Forelimb muscle (tissue), 1 donor: Measurements from ENCODE around the gene ALCAM. TPM values are rescaled to one million over a fixed set of nuclear protein-coding genes. Genes with fewer than 3 reads are reported as not detected.
"Not testable (repeated sequence)": the region's sequence is repeated elsewhere in the genome, so short reads cannot be mapped to it uniquely, and the experiment has no call there.

Source experiments
- DNase-seq: peaks from one replicate; pipeline ENCODE4 v3.0.0-alpha.2; 2013; ENCODE audit warnings: low read depth
- polyA plus RNA-seq: library from polyadenylated mRNA; unstranded; fragments of 120-200 nt; gene quantifications from one replicate; pipeline ENCODE4 v1.2.1, GENCODE V29; 2013; ENCODE audit not compliant: insufficient read length

Gene ALCAM
- polyA plus RNA-seq, 1 donor, result 9.0 TPM

DNA sequence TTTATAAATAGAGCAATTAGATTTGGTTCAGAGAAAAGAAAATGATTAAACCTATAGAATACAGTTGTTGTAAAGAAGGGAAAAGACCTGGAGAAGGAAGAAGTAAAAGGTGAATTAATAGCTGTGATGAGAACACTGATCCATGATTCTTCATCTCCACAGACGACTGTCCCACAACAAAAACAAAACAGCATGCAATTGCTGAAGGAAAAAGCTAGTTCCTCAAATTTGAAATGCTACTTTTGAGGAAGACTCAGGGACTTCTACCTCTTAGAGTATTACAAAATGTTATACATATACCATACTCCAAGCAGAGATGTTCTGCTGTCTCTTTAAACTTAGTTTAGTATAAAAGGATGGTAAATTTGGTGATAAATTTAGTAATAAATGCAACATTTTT is 21.5 kb downstream of the ALCAM start:
- DNase-seq, result no peak

- DNase-seq, result not testable (repeated sequence)
Measured at GRCh38 chr3:105389759-105390158, 23.1 kb downstream of the ALCAM start.

DNA sequence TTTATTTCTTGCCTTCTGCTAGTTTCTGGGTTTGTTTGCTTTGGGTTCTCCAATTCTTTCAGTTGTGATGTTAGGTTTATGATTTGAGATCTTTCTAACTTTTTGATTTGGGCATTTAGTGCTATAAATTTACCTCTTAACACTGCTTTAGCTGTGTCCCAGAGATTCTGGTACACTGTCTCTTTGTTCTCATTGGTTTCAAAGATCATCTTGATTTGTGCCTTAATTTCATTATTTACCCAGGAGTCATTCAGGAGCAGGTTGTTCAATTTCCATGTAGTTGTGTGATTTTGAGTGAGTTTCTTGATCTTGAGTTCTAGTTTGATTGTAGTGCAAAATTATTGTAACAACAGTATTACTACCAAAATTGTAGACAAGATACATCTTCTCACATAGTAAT is 25.9 kb downstream of the ALCAM start:
- DNase-seq, result not testable (repeated sequence)

- no peak for DNase-seq
Measured at GRCh38 chr3:105394177-105394576, 27.5 kb downstream of the ALCAM start.

GRCh38 chr3:105397974-105398373 is 31.3 kb downstream of the ALCAM start:
- no peak for DNase-seq

DNA sequence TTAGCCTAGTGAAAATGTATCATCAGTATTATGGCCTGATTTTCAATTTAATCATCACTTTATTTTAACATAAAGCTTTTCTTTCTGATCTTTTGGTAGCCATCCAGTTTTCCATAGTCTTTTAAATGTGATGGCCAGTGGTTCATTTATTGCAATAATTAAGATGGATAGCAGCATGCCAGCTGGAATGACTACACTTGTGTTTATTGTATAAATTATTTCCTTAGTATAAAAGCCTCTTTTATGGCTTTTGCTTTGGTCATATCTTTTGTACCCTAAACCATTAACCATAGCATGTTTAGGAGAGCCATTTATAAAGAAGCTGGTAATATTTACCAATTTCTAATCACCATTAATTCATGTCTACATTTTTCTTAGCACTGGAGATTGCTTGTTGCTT is 31.7 kb downstream of the ALCAM start:
- no peak for DNase-seq

- DNase-seq, result no peak
Measured at GRCh38 chr3:105399062-105399461, 32.4 kb downstream of the ALCAM start.

DNA sequence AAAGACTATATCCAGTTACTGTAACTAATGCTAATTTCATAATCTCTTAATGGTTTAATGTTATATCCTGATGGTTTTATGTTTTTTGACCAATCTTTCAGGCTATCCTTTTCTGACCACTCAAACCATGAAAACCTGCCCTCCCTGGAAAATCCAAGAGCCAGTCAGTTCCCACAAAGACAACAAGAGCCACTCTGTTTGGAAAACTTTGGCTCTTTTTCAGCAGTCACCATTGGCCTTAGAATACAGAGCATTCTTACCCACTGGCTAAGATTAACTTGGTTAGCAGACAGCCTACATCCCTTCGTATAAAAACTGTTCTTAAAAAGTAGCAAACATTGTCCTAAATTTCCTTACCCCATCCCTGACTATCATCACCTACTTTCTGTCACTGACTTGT is 32.9 kb downstream of the ALCAM start:
- DNase-seq, result no peak

DNA sequence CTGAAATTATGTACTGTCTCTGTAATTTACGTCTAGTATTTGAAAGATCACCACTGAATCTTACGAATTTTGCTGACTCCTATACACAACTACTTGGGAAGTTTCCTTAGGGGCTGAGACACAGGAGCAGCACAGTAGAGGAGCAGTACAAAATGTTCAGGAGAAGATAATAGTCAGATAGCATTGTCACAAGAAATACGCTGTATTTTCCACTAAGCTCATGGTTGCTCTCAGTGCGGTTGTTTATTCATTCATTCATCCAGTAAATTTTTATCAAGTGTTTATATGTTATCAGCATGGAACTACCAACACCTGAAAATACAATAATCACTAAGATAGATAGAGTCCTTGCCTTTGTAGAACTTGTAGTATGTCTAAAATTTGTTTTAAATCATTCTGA is 34.5 kb downstream of the ALCAM start:
- DNase-seq, result no peak

- DNase-seq, result no peak
Measured at GRCh38 chr3:105401691-105402149, 35.0 kb downstream of the ALCAM start.

DNA sequence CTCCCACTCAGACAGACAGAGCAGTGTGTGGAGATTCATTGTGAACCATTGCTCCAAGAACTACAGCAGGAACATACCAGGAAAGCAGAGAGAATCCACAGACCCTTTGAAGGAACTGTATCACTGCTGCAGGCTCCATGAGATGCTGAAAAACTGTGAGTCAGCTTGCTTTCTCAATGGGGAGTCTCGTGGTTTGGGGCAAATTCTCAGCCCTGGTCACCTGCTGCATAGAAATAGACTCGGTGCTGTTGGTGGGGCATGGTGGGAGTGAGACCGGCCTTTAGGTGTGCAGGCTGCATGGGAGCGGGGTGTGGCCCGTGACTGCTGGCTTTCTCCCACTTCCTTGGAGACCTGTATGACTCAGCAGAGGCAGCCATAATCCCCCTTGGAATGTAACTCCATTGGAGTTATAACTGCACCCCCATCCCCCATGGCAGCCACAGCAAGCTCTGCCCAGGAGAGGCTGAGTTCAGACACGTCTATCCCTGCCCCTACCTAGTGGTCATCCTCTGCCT is 35.6 kb downstream of the ALCAM start:
- DNase-seq, result no peak

- DNase-seq, result not testable (repeated sequence)
Measured at GRCh38 chr3:105403034-105403433, 36.3 kb downstream of the ALCAM start.

- no peak for DNase-seq
Measured at GRCh38 chr3:105406268-105406667, 39.6 kb downstream of the ALCAM start.

DNA sequence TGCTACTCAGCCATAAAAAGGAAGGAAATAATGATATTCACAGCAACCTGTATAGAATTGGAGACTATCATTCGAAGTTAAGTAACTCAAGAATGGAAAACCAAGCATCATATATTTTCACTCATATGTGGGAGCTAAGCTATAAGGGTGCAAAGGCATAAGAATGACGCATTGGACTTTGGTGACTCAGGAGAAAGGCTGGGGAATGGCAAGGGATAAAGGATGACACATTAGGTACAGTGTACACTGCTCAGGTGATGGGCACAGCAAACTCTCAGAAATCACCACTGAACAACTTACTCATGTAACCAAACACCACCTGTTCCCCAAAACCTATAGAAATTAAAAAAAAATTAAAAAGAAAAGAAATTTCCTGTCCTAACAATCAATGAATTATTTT is 42.7 kb downstream of the ALCAM start:
- no peak for DNase-seq

DNA sequence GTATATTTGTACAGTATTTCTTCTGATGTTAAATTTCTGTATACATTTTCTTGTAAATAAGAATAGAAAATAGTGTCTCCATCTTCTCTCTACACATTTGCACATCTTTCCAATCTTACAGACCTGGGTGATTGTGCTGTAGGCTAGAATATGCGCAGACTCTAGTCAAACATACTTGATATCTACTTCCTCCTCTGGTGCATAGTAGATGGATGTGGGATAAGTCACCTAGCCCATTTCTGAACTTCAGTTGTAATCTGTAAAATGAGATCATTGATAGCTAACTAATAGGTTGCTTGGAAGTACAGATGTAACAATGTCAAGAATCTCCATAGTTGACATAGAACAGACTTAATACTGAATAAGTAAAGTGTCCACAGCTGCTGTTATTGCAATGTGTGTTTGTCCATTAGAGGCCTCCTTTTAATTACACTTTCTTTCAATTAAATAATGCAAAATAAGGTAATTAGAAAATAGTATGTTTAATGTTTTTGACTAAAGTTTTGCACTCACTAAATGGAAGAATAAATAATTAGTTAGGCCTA is 46.7 kb downstream of the ALCAM start:
- no peak for DNase-seq

DNA sequence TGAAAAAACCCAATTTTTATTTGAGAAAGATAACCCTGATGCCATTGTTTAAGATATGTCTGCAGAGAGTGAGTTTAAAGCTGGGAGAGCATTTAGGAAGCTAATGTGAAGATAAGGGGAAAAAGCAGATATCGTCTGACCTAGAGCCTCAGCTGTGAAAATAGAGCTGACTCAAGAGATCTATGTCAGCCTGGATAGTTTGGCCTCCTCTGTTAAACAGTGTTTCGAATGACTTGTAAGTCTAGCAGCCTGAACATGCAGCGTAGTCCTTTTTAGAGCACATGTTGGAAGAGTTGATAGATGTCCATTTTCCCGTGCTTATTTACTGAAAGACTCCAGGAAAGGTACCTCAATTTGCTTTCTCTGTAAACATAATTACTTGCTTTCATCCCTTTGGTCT is 48.1 kb downstream of the ALCAM start:
- DNase-seq, result no peak

- DNase-seq, result no peak
Measured at GRCh38 chr3:105415951-105416350, 49.2 kb downstream of the ALCAM start.

DNA sequence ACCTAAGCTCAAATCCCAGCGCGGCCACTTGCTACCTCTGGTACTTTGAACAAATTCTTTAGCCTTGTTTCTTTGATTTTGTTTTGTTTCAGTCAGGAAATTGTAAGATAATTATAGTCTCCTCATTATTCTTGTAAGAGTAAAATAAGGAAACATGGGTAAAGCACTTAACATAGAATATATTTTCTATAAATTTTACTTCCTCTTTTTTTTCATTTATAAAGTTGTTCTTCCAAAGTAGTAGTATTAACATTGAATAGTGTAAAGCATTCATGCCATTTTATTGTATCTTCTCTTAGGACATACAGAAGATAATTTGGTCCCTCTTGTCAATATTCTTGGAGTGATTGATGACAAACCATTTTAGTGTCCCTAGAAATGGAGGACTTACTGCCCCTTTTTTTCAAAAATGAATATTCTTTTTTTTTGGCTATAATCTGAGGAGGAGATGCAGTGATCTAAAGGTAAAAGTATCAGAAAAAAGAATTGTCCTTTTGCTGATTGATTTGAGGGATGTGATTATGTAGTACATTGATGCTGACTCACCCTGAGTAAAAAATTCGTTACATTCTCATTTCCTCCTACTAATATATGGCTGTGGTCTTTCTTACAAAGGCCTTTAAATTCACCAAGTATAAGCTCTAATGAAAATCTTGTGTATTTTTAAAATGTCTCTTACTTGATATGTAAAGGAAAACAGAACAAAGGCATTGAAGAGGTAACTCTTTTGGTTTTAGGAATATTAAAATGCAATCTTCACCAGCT is 51.0 kb downstream of the ALCAM start:
- no peak for DNase-seq

GRCh38 chr3:105422645-105423044 is 55.9 kb downstream of the ALCAM start:
- no peak for DNase-seq

DNA sequence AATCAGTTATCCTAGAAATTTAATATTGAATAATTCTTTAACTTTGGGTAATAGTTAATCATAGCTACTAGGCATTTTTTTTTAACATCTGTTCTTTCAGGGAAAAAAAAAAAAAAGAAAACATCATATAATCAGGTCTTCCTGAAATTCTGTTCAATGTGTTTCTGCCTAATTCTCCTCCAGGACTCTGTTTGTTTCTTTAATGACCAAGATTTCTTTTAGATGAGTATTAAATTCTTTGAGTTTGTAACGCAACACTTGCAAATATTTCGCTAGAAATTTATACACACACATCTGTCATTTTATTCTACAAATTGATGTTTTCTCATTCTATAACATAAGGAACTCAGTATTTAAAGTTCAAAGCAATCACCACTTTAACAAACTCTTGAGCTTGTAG is 56.7 kb downstream of the ALCAM start:
- DNase-seq, result no peak

DNA sequence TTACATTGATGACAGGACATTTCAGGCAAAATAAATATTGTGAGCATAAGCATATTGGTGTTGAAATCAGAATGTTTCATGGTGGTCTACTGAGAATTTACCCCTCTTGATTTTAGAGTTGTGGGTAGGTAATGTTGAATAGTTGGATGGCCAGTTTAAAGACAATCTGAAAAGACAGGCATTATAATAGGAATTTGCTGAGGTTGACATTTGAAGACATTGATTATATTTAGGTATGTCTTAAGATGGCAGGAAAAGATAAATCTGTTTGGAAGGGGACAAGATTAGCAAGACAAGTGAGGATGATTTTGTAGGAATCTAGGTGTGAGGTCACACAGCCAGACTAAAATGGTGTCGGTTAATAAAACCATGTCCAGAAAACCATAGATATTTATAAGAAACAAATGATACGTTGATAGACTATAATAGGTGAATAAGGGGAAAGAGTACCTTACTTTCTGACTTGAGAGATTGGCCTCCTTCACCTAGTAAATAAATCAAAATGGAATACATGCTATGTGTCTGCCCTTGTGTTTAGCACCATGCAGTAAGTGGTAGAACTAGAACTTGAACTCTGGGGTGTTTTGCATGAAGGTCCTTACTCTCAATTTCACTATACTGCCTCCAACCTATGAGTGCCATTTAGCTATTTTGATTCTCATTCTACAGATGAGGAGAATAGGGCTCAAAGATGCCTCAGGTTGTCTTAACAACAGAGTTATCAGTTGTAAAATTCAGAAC is 57.9 kb downstream of the ALCAM start:
- no peak for DNase-seq

DNA sequence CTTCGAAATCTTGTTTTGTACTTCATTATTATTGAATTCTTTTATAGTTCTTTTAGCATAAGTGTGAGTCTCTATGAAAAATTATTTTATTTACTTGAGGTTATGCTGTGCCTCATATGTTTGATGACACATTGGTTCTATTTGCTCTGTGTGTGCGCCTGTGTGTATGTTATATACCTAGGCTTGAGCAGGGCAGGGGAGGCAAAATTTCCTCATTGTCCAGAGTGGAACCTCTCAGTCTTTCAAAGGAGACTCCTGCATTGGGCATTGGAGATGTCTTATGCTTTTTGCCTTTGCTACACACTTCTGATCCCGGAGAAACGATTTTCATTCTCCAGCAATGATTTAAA is 58.4 kb downstream of the ALCAM start:
- DNase-seq, result no peak

GRCh38 chr3:105427332-105427731 is 60.6 kb downstream of the ALCAM start:
- DNase-seq, result no peak
